Measurements from ENCODE around the gene SUCLG2. TPM values are rescaled to one million over a fixed set of nuclear protein-coding genes. Genes with fewer than 3 reads are reported as not detected.

The SUCLG2 gene
- total RNA-seq, 1 experiment from 2014 or later = 49.5 TPM

- no TSS peak for BruUV-seq (replicated peaks)
- TF ChIP-seq CTCF (IDR thresholded peaks at IDR 0.05; ENCODE audit: unreplicated experiment) = no peak
- H3K27me3 Mint-ChIP-seq (ENCODE audit: unreplicated experiment) = no peaks in the 10 kb centered on the region
- H3K4me1 Mint-ChIP-seq (ENCODE audit: low read depth, unreplicated experiment) = peaks cover 52% of the 10 kb centered on the region
- no peaks in the 10 kb centered on the region for H3K9me3 Mint-ChIP-seq (ENCODE audit: low read depth, unreplicated experiment)
- intact Hi-C loops (cut with micrococcal nuclease; ENCODE audit: unreplicated experiment) = no loop called here
- peak; percentile 45 for DNase-seq
- peaks cover 12% of the 10 kb centered on the region for H3K36me3 Mint-ChIP-seq (ENCODE audit: insufficient read depth, unreplicated experiment)
- CTCF ChIA-PET = interaction anchor here (0.5 to 1.4 kb wide), 5 partner anchors 11 to 218 kb away, joined by 4 to 8 read pairs (median 4); no protein-coding TSS in a partner anchor
- H3K4me3 Mint-ChIP-seq (ENCODE audit: low read depth, unreplicated experiment) = peak overlapping the region; percentile 49
- peak overlapping the region; percentile 90 for H3K27ac Mint-ChIP-seq (ENCODE audit: unreplicated experiment)
These were observed 7.7 kb downstream of the SUCLG2 start for GRCh38 chr3:67646586-67647234.

GRCh38 chr3:67644827-67645226 is 9.6 kb downstream of the SUCLG2 start:
- peaks cover 12% of the 10 kb centered on the region for H3K36me3 Mint-ChIP-seq (ENCODE audit: insufficient read depth, unreplicated experiment)
- no peak overlapping the region for H3K4me3 Mint-ChIP-seq (ENCODE audit: low read depth, unreplicated experiment)
- H3K4me1 Mint-ChIP-seq (ENCODE audit: low read depth, unreplicated experiment) = peaks cover 41% of the 10 kb centered on the region
- intact Hi-C loops (cut with micrococcal nuclease; ENCODE audit: unreplicated experiment) = no loop called here
- no TSS peak for BruUV-seq (replicated peaks)
- no peak overlapping the region for H3K27ac Mint-ChIP-seq (ENCODE audit: unreplicated experiment)
- CTCF ChIA-PET = no interaction called here
- H3K27me3 Mint-ChIP-seq (ENCODE audit: unreplicated experiment) = no peaks in the 10 kb centered on the region
- H3K9me3 Mint-ChIP-seq (ENCODE audit: low read depth, unreplicated experiment) = no peaks in the 10 kb centered on the region
- no peak for TF ChIP-seq CTCF (IDR thresholded peaks at IDR 0.05; ENCODE audit: unreplicated experiment)
- DNase-seq = no peak

- CTCF ChIA-PET = no interaction called here
- intact Hi-C loops (cut with micrococcal nuclease; ENCODE audit: unreplicated experiment) = no loop called here
- Mint-ChIP-seq H3K27me3 (ENCODE audit: unreplicated experiment) (no peaks in the 10 kb centered on the region), H3K36me3 (ENCODE audit: insufficient read depth, unreplicated experiment) (peaks cover 11% of the 10 kb centered on the region), H3K27ac (ENCODE audit: unreplicated experiment) (no peak overlapping the region), H3K4me1 (ENCODE audit: low read depth, unreplicated experiment) (peaks cover 20% of the 10 kb centered on the region), H3K9me3 (ENCODE audit: low read depth, unreplicated experiment) (no peaks in the 10 kb centered on the region), H3K4me3 (ENCODE audit: low read depth, unreplicated experiment) (no peak overlapping the region)
- BruUV-seq (replicated peaks) = no TSS peak
- no peak for DNase-seq
- TF ChIP-seq CTCF (IDR thresholded peaks at IDR 0.05; ENCODE audit: unreplicated experiment) = no peak
These were observed 11.7 kb downstream of the SUCLG2 start for GRCh38 chr3:67642734-67643133.

GRCh38 chr3:67642190-67642589 is 12.2 kb downstream of the SUCLG2 start:
- Mint-ChIP-seq H3K36me3 (ENCODE audit: insufficient read depth, unreplicated experiment) (peaks cover 6% of the 10 kb centered on the region), H3K4me1 (ENCODE audit: low read depth, unreplicated experiment) (peaks cover 15% of the 10 kb centered on the region), H3K4me3 (ENCODE audit: low read depth, unreplicated experiment) (no peak overlapping the region), H3K27ac (ENCODE audit: unreplicated experiment) (no peak overlapping the region), H3K27me3 (ENCODE audit: unreplicated experiment) (no peaks in the 10 kb centered on the region), H3K9me3 (ENCODE audit: low read depth, unreplicated experiment) (no peaks in the 10 kb centered on the region)
- TF ChIP-seq CTCF (IDR thresholded peaks at IDR 0.05; ENCODE audit: unreplicated experiment) = no peak
- CTCF ChIA-PET = no interaction called here
- intact Hi-C loops (cut with micrococcal nuclease; ENCODE audit: unreplicated experiment) = no loop called here
- no peak for DNase-seq
- BruUV-seq (replicated peaks) = no TSS peak
